GM19455 (cell line): ENCODE measurements around the gene P2RY11.

ENCODE experiments used
- ATAC-seq: cut with Tn5 transposase; IDR thresholded peaks from one replicate; pipeline ENCODE4 v1.9.1; 2021; ENCODE audit not compliant: unreplicated experiment

Gene P2RY11

DNA sequence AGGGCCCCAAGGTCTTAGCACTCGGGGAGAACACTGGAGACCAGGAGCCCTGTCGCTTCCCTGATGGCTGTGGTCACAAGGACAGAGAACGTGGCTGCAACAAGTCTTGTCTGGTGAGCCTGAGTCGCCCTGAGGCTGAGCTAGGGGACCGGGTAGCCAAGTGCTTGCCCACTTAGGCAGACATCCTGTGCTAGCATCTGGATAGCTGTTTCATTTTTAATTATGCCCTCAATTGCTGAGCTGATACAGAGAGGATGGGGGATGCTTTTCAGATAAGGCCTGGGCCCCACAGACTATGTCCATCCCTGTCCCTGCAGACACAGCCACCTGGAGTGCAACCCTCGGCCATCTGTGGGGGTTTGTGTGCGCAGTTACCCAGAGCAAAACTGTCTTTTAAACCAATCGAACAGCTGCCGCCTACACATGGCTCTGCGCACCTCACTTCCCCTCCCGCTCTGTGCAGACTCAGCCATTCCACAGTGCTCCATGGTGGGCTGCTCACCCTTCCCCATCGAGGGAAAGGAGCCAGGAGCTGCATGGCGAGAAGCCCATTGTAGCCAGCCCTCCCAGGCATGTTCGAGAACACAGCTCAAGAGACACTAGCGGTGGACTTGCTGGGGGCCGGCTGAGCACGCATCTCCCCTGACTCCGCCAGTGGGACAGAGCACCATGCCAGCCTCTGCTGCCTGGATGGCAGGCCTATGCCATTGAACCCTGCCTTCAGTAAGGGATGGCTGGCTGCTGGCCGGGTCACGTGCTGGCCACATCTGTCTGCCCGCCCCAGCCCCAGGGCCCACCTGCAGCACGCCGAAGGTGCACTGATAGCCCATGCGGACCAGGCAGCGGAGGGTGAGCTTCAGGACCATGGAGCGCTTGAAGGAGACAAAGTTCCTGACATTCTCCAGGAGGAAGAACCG, 27.6 kb downstream of the P2RY11 start:
- no peak for ATAC-seq

DNA sequence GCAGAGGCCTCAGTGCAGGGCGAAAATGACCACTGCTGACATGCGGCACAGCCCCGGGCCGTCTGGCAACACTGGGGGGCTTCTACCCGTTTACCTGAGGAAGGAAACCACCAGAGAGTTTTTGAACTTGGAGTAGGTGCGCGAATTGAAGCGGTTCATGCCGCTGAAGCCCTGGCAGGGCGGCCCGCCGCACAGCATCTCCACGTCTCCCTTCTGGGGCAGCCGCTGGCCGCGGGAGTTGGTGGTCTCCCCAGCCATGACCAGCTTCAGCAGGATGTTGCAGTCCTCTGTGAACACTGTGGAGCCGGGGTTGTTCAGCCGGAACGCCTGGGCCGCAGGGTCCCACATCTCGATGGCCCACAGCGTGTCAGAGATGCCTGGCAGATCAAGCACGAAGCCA, 28.5 kb downstream of the P2RY11 start:
- ATAC-seq: no peak

GRCh38 chr19:10141479-10141878, 30.0 kb downstream of the P2RY11 start:
- ATAC-seq: no peak

DNA sequence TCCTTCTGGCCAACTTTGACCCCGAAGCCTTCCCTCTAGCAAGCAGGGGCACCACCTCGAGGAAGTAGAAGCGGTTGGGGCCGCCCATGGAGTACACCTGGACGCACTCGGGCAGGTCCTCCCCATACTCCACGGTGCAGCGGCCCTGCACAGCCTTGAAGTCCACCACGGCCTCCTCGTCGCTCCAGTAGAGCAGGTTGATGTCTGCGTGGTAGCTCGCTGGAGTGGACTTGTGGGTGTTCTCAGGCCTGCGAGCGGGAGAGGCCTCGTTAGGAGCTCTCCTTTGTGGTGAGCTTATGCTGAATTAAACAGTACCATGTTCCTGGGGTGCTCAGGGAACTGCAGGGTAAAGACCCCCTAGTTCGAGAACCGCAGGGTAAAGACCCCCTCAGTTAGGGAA, 30.5 kb downstream of the P2RY11 start:
- ATAC-seq: no peak

GRCh38 chr19:10142701-10143375, 31.3 kb downstream of the P2RY11 start:
- no peak for ATAC-seq

- ATAC-seq: no peak
Observed at GRCh38 chr19:10143681-10144080, 32.2 kb downstream of the P2RY11 start.

- ATAC-seq: no peak
Observed at GRCh38 chr19:10144361-10144760, 32.9 kb downstream of the P2RY11 start.

GRCh38 chr19:10145031-10145430, 33.5 kb downstream of the P2RY11 start:
- ATAC-seq: no peak

DNA sequence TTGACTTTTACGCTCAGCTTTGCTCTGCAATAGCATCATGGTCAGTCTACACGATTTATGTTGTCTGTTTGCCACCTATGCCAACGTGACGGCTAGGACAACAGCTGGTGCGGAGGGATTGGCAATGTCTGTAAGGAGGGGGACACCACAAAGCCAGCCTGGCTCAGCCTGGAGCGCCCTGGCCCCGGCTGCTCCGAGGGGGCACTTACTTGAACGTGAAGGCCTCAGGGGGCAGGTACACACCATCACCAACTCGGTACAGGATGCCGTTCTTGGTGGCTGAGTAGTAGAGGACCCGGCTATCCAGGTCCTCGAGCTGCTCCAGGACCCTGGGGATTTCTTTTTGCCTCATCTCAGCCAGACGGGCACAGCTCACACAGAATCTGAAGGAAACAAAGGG, 34.6 kb downstream of the P2RY11 start:
- no peak for ATAC-seq

GRCh38 chr19:10149427-10149826, 37.9 kb downstream of the P2RY11 start:
- ATAC-seq: no peak

GRCh38 chr19:10151521-10151920, 40.0 kb downstream of the P2RY11 start:
- no peak for ATAC-seq

DNA sequence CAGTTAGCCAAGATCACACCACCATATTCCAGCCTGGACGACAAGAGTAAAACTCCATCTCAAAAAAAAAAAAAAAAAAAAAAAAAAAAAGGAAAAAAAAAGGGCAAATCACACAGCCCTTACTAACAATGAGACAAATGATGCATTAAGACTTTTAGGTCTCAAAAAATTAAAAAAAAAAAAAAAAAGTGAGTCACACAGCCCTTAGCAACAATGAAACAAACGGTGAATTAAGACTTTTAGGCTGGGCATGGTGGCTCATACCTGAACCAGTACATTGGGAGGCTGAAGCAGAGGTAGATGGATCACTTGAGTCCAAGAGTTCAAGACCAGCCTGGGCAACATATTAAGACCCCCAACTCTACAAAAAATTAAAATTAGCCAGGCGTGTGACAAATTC, 40.6 kb downstream of the P2RY11 start:
- ATAC-seq: no peak

DNA sequence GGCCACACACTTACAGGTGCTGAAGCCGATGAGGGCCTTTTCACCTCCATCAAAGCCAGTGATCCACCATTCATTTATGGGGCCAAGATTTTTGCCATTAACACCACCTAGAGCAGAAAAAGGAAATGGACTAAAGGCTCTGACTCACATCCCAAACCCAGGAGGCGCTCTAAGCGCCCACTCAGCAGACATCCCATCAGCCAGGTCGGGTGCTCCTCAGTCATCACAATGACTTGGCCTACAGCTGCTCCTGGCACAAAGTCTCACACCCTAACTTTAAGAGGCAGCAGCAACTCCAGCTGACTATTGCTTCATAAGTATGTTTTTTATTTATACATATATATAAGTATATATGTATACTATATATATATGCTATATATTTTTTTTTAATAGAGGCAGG, 44.3 kb downstream of the P2RY11 start:
- no peak for ATAC-seq

DNA sequence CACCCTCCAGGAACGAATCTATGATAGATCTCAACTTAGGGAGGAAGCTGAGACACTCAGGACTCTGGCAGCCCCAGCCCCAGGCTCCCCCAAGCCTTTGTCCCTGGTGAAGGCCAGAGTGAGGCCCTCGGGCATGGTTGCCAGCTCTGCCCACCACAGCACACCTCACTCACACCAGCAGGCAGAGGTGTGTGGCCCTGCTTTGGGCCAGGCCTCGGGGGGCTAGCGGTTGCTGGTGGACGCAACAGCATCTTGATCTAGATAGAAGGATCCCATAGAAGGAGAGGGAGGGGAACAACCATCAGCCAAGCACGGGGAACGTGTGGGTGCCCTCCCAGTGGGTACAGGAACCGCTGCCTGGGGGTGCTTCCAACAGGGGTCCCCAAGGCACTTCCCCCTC, 46.6 kb downstream of the P2RY11 start:
- ATAC-seq: no peak

DNA sequence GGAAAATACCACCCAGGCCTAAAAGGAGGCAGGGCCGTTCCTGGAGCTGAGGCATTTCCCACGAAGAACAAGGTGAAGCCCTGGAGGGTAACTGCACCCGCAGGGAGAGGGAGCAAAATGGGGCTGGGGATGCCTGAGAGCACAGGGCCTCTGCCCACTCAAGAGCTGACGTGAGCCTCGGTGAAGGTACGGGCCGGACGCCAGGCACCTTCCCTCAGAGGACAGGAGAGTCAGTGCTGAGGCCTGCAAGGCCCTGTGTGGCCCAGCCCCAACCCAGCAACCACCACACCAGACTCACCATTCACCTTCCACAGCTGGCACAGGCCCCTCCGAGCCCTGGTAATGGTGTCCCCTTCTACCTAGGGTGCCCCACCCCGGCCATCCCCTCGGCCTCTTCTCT, 47.0 kb downstream of the P2RY11 start:
- no peak for ATAC-seq

- ATAC-seq: no peak
Observed at GRCh38 chr19:10159610-10160009, 48.1 kb downstream of the P2RY11 start.

DNA sequence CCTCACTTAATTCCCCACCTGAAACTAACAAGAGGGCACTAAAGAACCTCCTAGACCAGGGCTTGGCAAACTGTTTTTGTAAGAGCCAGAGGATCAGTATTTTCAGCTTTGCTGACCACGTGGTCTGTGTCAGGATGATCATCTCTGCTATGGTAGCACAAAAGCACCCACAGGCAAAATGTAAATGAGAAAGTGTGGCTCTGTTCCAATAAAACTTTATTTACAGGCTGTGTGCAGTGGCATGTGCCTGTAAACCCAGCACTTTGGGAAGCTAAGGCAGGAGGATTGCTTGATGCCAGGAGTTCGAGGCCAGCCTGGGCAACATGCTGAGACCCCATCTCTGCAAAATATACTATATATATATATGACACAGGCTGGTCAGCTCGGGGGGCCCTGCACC, 52.0 kb downstream of the P2RY11 start:
- ATAC-seq: no peak
